OCI-LY7 (cell line): ENCODE results near the gene CAPN7.

ENCODE experiments used
- EZH2phosphoT487 ChIP-seq: fragments of 200-600 bp; sonication (generic); IDR thresholded peaks from 2 replicates; pipeline ENCODE4 v1.6.1; 2018; ENCODE audit warnings: low read depth, borderline replicate concordance, mild to moderate bottlenecking, mixed run types, antibody characterized with exemption, low read length, moderate library complexity, mixed read lengths
- TF ChIP-seq, protein P1 (sequence below): fragments of 200-600 bp; sonication (generic); conservative IDR thresholded peaks from 2 replicates; pipeline ENCODE4 v1.5.1; 2014; ENCODE audit warnings: mild to moderate bottlenecking, antibody characterized with exemption, low read length, moderate library complexity, mixed read lengths

DNA sequence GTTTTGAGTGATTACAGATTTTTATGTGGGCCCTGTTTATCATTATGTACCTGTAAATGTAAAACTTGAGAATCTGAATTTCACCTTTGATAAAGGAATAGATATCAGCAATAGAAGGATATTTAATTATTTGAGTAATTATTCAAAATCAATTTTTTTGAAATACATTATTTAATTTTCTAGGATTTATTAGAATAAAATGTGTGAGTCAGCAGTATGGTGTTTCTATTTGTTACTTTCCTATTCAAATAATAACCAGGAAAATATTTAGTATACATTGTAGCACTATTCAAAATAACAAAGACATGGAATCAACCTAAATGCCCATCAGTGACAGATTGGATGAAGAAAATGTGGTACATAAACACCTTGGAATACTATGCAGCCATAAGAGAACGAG lies 22.1 kb downstream of the CAPN7 start:
- TF ChIP-seq, protein P1, sequence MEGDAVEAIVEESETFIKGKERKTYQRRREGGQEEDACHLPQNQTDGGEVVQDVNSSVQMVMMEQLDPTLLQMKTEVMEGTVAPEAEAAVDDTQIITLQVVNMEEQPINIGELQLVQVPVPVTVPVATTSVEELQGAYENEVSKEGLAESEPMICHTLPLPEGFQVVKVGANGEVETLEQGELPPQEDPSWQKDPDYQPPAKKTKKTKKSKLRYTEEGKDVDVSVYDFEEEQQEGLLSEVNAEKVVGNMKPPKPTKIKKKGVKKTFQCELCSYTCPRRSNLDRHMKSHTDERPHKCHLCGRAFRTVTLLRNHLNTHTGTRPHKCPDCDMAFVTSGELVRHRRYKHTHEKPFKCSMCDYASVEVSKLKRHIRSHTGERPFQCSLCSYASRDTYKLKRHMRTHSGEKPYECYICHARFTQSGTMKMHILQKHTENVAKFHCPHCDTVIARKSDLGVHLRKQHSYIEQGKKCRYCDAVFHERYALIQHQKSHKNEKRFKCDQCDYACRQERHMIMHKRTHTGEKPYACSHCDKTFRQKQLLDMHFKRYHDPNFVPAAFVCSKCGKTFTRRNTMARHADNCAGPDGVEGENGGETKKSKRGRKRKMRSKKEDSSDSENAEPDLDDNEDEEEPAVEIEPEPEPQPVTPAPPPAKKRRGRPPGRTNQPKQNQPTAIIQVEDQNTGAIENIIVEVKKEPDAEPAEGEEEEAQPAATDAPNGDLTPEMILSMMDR: no peak
- no peak for TF ChIP-seq EZH2phosphoT487
